NCI-H2196 treated with DMSO at 0.1 percent for 48 hours (cell line): ENCODE data around the gene TARS2.

ENCODE experiments used
- DNase-seq: peaks from one replicate; lab custom pipeline; 2025; ENCODE audit not compliant: unreplicated experiment; lab: John Stamatoyannopoulos, UW

The TARS2 gene

GRCh38 chr1:150507912-150508864 lies 21.0 kb downstream of the TARS2 start, which contains the start of gene ECM1:
TSS of gene ECM1 (plus strand) at chr1:150508109. CDS start at chr1:150508210, 101 bp downstream.
- DNase-seq = no peak

DNA sequence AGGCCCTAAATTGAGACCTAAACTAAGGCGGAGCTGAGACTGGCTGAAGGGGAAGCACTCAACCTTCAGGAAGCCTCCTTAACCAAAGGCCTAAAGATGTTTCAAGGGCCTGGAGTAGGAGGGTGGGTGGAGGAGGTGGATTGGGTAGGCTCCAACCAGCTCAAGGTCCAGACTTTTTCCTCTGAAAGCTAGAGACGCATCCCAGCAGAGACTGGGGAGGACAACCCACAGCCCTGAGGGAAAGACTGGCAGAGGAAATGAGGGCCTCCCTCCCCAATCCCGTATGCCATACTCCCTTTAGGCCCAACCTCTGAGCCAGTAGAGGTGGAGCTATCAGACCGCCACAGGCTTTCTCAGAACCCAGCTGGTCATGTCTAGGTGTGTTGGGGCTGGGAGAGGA lies 21.8 kb downstream of the TARS2 start:
- DNase-seq = no peak

DNA sequence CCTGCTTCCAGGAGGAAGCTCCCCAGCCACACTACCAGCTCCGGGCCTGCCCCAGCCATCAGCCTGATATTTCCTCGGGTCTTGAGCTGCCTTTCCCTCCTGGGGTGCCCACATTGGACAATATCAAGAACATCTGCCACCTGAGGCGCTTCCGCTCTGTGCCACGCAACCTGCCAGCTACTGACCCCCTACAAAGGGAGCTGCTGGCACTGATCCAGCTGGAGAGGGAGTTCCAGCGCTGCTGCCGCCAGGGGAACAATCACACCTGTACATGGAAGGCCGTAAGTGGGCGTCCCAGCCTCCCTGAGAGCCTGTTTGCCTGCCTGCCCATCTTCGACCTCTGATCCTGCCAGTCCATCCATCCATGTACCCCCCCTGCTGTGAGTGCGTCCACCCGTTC lies 24.3 kb downstream of the TARS2 start:
- DNase-seq = no peak

GRCh38 chr1:150511985-150512660 lies 24.9 kb downstream of the TARS2 start:
- no peak for DNase-seq

DNA sequence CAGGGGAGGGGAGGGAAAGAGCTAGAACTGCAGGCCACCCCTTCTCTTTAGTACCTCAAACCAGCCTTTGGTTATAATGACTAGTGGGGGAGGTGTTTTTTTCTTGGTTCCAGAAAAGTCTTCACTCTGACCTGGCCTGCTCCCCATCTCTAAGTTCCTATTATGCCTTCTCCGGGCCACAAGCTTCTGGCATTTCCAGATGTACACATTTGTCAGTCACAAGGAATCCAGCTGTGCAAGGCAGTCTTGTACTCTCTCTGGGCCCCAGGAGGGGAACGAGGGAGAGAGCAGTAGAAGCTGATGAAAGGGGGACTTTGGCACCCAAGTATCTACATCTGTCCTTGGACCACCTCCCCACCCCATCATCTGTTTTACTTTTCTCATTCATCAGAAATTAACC lies 25.6 kb downstream of the TARS2 start:
- DNase-seq = no peak

- no peak for DNase-seq
Measured at GRCh38 chr1:150513351-150513791, 26.2 kb downstream of the TARS2 start.

DNA sequence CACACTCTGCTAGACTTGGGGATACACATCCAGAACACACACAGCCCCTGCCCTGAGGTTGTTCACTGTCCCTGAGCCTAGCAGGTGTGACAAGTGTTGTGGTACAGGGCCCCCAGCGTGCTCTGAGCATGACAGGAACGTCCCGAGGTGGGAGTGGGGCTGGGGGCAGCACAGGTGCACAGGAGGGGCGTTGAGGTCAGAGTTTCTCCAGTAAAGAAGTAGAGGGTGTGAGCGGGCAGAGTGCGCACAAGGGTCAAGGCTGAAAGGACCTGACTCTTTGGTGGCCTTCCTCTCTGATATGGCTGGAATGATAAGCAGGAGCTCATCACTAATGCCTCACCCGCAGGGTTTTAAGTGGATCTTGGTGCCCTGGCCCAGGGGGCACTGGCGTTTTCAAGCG lies 27.0 kb downstream of the TARS2 start:
- no peak for DNase-seq

GRCh38 chr1:150514913-150515327 lies 27.7 kb downstream of the TARS2 start:
- DNase-seq = no peak

DNA sequence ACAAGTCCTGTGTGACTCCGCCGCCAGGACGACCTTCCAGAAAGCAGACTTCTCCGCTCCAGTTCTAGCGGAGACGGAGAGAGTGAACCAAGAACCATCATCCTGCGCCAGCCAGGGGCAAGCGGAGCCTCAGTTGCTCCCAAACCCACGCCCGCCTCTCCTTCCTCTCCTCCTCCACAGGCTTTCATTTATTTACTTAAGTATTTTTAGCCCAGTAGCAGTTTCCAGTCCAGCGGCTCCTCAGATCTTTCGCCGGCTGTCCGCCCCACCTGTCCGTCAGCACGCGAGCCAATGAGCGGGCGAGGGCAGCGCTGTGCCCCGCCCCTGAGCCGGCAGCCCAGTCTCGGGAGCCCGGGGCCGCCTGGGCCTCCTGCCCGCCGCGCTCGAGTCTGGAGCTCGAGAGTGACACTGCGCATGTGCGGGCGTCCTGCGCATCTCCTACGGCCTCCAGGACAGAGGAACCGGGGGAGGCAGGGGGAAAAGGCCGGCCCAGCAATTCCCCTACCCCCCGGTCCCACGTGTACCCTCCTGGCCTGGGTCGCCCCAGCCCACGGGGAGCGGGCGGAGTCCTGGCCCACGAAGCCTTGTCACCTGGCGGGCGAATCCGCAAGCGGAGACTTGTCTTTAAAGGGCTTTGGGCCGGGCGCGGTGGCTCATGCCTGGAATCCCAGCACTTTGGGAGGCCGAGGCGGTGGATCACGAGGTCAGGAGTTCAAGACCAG lies 28.3 kb downstream of the TARS2 start, which contains the start of gene FALEC:
Gene FALEC (plus strand): TSS at position 425 of the 722 bp plus-strand sequence.
- peak; percentile 96 for DNase-seq

GRCh38 chr1:150516050-150516591 lies 28.9 kb downstream of the TARS2 start:
- no peak for DNase-seq

DNA sequence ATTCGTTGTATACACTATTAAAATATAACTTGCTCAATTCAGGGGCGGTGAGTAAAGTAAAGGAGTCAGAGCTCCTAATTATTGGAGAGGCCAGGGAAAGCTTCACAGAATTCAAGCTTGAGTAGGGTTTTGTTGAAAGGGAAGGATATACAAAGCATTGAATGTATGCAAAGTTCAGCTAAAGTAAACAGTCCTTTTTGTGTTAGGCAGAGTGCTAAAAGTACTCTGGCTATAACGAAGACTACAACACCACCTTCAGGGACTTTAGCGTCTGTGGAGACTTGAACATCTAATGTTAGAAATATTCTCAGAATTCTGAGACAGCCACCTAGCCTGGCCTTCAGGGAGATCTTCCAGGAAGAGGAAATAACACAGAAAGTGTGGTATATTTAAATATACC lies 29.4 kb downstream of the TARS2 start:
- DNase-seq = no peak

DNA sequence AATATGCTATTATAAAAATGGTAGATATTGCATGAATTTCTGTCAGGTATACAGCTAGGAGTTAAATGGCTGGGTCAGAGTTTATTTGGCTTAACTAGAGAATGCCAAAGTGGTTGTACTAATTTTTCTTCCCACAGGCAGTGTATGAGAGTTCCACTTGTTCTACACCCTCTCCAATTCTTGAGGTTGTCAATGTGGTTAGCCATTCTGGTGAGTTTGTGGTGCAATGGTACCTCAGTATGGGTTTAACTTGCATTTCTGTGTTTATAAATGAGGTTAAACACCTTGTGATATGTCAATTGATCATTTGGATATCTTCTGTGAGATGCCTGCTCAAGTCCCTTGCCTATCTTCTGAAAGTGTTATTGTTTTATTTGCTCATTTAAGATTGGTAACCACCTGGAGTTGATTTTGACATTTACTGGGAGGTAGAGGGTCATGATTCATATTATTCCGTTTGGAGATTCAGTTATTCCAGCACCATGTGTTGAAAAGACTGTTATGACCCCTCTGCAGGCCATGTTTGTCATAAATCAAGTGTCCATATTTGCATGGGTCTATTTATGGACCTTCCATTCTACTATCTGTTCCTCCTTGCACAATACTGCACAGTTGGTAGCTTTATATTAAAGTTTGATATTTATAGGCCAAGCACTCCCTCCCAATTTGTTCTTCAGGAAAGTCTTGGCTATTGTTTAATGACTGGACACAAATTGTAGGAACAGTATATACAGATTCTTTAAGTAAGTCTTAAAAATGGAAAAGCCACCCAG lies 34.2 kb downstream of the TARS2 start:
- no peak for DNase-seq

GRCh38 chr1:150525348-150525747 lies 38.1 kb downstream of the TARS2 start:
- no peak for DNase-seq

DNA sequence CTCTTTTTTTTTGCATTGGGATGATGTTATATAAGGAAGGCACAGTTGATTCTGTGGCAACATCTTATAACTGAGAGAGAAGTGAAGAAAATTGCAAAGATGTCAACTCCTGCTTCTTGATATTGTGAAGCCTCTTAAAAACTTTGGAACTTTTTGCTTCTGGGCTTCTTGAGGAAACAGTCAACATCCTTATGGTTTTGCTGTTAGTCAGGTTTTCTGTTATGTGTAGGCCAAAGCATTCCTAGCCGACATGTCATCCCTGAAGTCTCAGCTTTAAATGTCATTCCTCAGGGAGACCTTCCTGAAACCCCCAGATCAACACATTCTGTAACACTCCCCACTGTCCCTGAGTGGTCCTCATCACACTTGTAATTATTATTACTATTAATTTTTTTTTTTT lies 41.0 kb downstream of the TARS2 start:
- no peak for DNase-seq

DNA sequence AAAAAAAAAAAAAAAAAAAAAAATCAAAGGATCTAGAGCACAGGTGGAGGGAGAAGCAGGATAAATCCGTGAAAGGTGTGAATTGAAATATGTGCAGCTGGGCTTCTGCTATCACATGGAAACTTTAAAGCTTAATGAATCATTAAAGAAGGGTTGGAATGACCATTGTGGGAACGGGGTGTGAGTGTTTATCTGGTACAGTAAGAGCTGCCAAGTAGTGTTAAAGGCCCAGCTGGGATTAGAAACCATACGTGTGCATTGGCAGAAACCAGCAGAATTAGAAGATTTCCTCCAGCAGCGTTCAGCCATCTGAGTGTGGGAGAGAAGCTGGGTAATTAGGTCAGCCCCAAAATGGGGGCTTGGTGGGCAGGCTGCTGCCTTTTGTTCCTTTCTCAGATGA lies 41.8 kb downstream of the TARS2 start:
- no peak for DNase-seq

DNA sequence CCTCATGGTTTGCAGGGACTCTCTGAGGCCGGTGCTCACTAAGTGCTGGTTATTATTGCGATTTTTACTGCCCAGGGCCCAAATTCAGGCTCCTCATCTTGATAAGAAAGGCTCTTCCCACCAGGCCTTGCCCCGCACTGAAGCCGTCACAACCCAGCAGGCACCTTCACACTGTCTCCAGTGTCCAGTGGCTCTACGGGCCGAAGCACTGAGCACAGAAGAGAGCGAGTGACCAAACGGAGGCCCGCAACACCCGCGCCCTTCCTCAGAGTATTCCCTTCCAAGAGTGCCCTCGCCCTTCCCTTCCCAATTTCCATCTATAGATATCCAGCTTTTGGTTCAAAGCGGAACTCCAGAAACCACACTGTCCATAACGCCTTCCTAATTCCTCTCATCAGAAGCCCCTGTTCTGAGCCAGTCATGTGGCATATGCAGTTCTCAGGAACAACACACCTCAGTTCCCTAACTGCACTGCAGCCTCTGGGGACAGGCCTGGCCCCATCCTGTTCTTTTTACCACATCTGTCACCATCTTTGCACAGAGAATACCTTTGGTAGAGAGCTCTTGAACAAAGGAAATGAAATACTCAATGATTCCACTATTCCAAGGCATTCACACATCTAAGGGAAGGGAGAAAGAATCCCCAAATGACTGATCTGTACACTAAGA lies 43.4 kb downstream of the TARS2 start:
- no peak for DNase-seq

DNA sequence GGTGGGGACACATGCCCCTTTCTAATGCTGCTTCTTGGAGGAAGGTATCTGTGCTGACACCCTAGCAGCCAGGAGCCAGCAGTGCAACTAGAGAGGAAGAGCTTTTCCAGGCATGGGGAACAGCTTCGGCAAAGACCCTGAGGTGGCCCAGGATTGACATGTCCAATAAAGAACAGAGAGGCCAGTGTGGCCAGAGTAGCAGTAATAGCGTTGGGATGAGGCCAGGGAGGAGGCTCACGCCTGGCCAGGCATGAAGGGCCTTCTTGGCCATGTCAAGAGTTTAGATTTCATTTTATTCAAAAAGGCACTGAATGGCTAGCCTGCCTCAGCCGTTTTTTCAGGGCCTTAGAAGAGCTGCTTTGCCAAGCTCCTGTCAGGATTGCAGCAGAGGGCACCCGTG lies 45.6 kb downstream of the TARS2 start:
- no peak for DNase-seq

DNA sequence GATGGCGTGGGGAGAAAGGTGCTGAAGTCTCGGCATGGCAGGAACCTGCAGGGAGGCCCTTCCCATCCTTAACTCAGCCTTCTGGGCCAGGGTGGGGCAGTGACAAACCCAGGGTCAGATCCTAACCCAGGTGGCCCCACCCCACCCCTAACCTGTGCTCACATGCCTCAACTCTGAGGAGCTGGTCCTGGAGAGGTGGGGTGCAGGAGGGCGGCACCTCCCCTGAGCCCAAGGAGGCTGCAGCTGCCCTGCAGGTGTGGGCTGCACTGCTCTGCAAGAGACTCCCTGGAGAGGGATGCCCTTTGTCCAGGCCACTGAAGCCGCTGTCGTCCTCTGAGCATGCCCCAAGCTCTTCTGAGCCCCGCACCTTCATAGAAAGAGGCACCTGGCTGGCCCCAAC lies 46.8 kb downstream of the TARS2 start:
- DNase-seq = no peak

DNA sequence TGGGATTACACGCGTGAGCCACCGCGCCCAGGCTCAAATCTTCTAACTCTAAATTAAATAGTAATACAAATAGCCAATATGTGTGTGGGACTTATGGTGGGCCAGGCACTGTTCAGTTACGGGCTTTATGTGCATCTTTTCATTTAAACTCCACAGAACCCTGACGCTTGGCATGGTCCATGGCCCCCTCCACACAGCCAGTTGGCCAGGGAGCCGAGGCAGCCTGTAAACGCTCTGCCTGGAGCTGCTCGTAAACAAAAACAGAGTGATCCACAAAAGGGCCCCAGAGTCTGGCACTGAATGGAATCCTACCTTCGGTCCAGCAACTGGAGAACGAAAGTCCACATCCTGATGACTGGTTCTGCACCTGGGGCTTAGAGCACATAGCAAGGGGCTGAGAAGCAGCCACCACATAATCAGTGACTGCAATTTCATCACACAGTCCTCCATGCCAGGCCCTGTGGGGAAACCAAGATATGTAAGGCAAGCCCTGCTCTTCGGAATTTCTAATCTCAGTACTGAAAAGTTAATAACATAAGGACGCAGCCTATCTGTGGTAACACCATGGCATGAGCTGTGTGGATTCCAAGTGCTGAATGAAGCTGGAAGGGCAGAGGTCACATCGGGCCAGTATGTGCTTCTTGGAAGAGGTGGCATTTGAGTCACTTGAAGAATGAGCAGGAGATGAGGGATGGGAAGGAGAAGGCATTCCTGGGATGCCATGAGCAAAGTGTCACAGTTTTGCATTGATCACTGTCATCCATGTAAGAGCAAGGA lies 48.5 kb downstream of the TARS2 start:
- DNase-seq = no peak
